Gastroesophageal sphincter (tissue), 2 donors: ENCODE results near the gene CIZ1.

Experiments used
- POLR2A ChIP-seq, 2 donors: fragments of 450-650 bp; IDR thresholded peaks; one replicate each; pipeline ENCODE4 v1.6.1; 2017; ENCODE audit warnings: antibody characterized with exemption in 2 of 2, mild to moderate bottlenecking in 2 of 2, moderate library complexity in 1 of 2
- POLR2AphosphoS5 ChIP-seq: sonication (generic); formaldehyde crosslinking; IDR thresholded peaks from one replicate; pipeline ENCODE4 v1.6.1; 2017; ENCODE audit warnings: antibody characterized with exemption

- TF ChIP-seq POLR2A (IDR thresholded peaks at IDR 0.05) (no peak), POLR2AphosphoS5 (no peak)
Observed at GRCh38 chr9:128153060-128153946, 38.1 kb downstream of the CIZ1 start.
